OCI-LY3 (cell line): Measurements from ENCODE around the gene NPHP4.

Experiments used
- CTCF ChIP-seq: fragments of 200-600, 300-600 bp; sonication (generic); IDR thresholded peaks from 2 replicates; pipeline ENCODE4 v1.5.1; 2014; ENCODE audit warnings: antibody characterized with exemption, low read length, low read depth
- EZH2phosphoT487 ChIP-seq: fragments of 200-600 bp; shearing (Covaris generic); IDR thresholded peaks from 2 replicates; pipeline ENCODE4 v1.6.1; 2018; ENCODE audit warnings: antibody characterized with exemption, mixed run types, low read depth

GRCh38 chr1:5926686-5927435 lies 65.4 kb downstream of the NPHP4 start:
- TF ChIP-seq CTCF (no peak), EZH2phosphoT487 (no peak)
